Heart right ventricle (tissue), 16 donors: ENCODE data around the gene CIC. TPM values are rescaled to one million over a fixed set of nuclear protein-coding genes. Genes with fewer than 3 reads are reported as not detected.

ENCODE experiments used
- ATAC-seq, 8 donors: fragments of 200-7000 bp; cut with Tn5 transposase; one replicate each; pipeline ENCODE4 v1.9.1; 2020; ENCODE audit warnings: mild to moderate bottlenecking in 8 of 8, moderate library complexity in 8 of 8, moderate number of reproducible peaks in 1 of 8
- DNase-seq, 2 donors: peaks; one replicate each; pipeline ENCODE4 v3.0.0-alpha.2; 2020
- H3K27ac ChIP-seq, 10 donors: fragments of 200-600 bp; sonication (generic) in 2 of 10; one replicate each; pipeline versions ENCODE4 v1.5.0 to v1.8.0; 2020 to 2022; ENCODE audit warnings: mild to moderate bottlenecking in 3 of 10
- H3K27me3 ChIP-seq, 7 donors: fragments of 200-600 bp; one replicate each; pipeline ENCODE4 v1.8.0; 2021 to 2022; ENCODE audit warnings: mild to moderate bottlenecking in 2 of 7
- H3K36me3 ChIP-seq, 9 donors: fragments of 200-600 bp; sonication (generic) in 1 of 9; one replicate each; pipeline versions ENCODE4 v1.5.0 to v1.8.0; 2020 to 2022; ENCODE audit warnings: mild to moderate bottlenecking in 2 of 9
- H3K4me1 ChIP-seq, 9 donors: fragments of 200-600 bp; sonication (generic) in 1 of 9; one replicate each; pipeline versions ENCODE4 v1.5.0 to v1.8.0; 2020 to 2022; ENCODE audit warnings: mild to moderate bottlenecking in 4 of 9
- H3K4me3 ChIP-seq, 10 donors: fragments of 200-600 bp; sonication (generic) in 2 of 10; one replicate each; pipeline versions ENCODE4 v1.5.0 to v1.8.0; 2020 to 2022; ENCODE audit warnings: mild to moderate bottlenecking in 7 of 10, moderate library complexity in 2 of 10
- H3K9me3 ChIP-seq, 11 donors: fragments of 200-600 bp in 10 of 11; sonication (generic) in 2 of 11; one replicate each; pipeline versions ENCODE4 v1.5.0 to v1.8.0; 2013 to 2022; ENCODE audit warnings: mild to moderate bottlenecking in 2 of 11, control low read depth in 1 of 11, moderate library complexity in 1 of 11
- WGBS, 2 donors: extraction: QIAGEN DNeasy Blood & Tissue Kit; methylation state at CpG; one replicate each; pipeline ENCODE4 v1.1.7; 2013; ENCODE audit warnings: inconsistent platforms in 1 of 2; 5-methylcytosine and 5-hydroxymethylcytosine counted together
- intact Hi-C, 10 donors: fragments of 100-400 bp; cut with DNase I; formaldehyde crosslinking; loops; one replicate each; pipeline versions ENCODE4 v1.11.1 to v1.14.2; 2022
- polyA plus RNA-seq, 2 donors: library from polyadenylated mRNA; stranded (reverse); fragments of 200-250 nt; gene quantifications; one replicate each; pipeline ENCODE4 v1.2.3, GENCODE V29; 2013
- total RNA-seq, 10 donors: library from RNA; stranded (reverse); fragmentation: NEBNext Ultra II Directional in 3 of 10; extraction: Animal tissue kit (Norgen Biotek cat#: 25700) in 3 of 10; gene quantifications; one replicate each; pipeline versions ENCODE4 v1.2.1 to v1.2.4, GENCODE V29; 2021 to 2023
- TF ChIP-seq, protein P1 (sequence below), 9 donors: fragments of 200-600 bp; sonication (generic) in 2 of 9; IDR thresholded peaks; one replicate each; pipeline versions ENCODE4 v1.5.0 to v1.8.0; 2021 to 2022; ENCODE audit warnings: antibody characterized with exemption in 9 of 9, mild to moderate bottlenecking in 5 of 9, moderate library complexity in 1 of 9
- donor health status: Arrhythmogenic right ventricular cardiomyopathy.
- donor health status: ischemic (EF 13 %, LVEDD 7.1; RV severe dilation, severe dysfunction).
- donor health status: healthy with polysubstance abuse.
- donor health status: DM: no; HTN: yes; CAD: no.
- donor health status: DM: no; HTN: no; CAD: no.
- donor health status: ischemic (EF 25% LVEDD 6.9; RV normal size, moderate dysfunction).
- donor health status: ischemic (EF 25% LVEDD 5.7; RV mildly dilated, moderate dysfunction).
- donor health status: healthy.
- donor health status: DM: yes; HTN: yes; CAD: no.
- donor health status: Ischemic cardiomyopathy.
- donor health status: ischemic (EF 35%, LVEDD 5.7; RV mildly dilated, moderate dysfunction).
- donor health status: nonischemic (EF 11% LVEDD 7.7; RV severe dilation, severe dysfunction).
- donor health status: DM: yes; HTN: yes; CAD: no.
- donor health status: PGD.
- donor health status: ischemic (EF 29% LVEDD 5.4; RV normal size, mild dysfunction).
- donor health status: nonischemic (EF 23%, LVEDD 6.1; RV moderate dilation, normal function).

The CIC gene
- total and polyA plus RNA-seq, 12 donors, result 17.6 to 42.0 (median 32.0) TPM

DNA sequence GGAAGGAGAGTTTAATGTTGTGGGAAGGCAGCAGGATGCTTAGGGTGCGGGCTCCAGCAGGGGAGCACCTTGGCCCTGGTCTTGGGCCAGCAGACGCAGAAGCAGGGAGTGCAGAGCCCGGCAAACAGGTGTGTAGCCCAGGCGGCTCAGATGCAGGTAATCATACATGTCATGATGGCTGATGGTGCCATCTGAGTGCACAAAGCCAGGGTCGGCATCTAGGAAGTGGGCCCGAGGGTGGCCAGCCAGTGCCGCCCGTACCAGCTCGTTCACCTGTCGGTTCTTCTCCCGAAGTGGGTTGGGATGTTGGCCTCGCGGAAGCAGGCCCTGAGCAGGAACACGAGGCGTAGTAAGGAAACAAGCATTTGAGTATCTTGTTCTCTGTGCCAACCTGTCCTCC lies 28.0 kb downstream of the CIC start:
- intact Hi-C loops, result loop anchor here in 4 of 10 donors (5.0 to 10.0 kb wide), 2 partner anchors 50 to 162 kb away; partner anchors contain the start of gene POU2F2 (in 1 of the 4)
- TF ChIP-seq, protein P1, sequence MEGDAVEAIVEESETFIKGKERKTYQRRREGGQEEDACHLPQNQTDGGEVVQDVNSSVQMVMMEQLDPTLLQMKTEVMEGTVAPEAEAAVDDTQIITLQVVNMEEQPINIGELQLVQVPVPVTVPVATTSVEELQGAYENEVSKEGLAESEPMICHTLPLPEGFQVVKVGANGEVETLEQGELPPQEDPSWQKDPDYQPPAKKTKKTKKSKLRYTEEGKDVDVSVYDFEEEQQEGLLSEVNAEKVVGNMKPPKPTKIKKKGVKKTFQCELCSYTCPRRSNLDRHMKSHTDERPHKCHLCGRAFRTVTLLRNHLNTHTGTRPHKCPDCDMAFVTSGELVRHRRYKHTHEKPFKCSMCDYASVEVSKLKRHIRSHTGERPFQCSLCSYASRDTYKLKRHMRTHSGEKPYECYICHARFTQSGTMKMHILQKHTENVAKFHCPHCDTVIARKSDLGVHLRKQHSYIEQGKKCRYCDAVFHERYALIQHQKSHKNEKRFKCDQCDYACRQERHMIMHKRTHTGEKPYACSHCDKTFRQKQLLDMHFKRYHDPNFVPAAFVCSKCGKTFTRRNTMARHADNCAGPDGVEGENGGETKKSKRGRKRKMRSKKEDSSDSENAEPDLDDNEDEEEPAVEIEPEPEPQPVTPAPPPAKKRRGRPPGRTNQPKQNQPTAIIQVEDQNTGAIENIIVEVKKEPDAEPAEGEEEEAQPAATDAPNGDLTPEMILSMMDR (IDR thresholded peaks at IDR 0.05), result no peak
- 91 to 93% methylated on average over 15 of the region's 15 CpGs for WGBS, 2 donors
- no peak overlapping the region for H3K27ac ChIP-seq
- peaks cover 0 to 9% (median 6%) of the 10 kb centered on the region in 9 donors for H3K4me1 ChIP-seq
- H3K27me3 ChIP-seq, result no peaks in the 10 kb centered on the region
- H3K4me3 ChIP-seq, result no peak overlapping the region
- DNase-seq (no peak), ATAC-seq (no peak)
- H3K36me3 ChIP-seq, result peaks cover 0 to 51% (median 14%) of the 10 kb centered on the region in 9 donors
- H3K9me3 ChIP-seq, result no peaks in the 10 kb centered on the region

DNA sequence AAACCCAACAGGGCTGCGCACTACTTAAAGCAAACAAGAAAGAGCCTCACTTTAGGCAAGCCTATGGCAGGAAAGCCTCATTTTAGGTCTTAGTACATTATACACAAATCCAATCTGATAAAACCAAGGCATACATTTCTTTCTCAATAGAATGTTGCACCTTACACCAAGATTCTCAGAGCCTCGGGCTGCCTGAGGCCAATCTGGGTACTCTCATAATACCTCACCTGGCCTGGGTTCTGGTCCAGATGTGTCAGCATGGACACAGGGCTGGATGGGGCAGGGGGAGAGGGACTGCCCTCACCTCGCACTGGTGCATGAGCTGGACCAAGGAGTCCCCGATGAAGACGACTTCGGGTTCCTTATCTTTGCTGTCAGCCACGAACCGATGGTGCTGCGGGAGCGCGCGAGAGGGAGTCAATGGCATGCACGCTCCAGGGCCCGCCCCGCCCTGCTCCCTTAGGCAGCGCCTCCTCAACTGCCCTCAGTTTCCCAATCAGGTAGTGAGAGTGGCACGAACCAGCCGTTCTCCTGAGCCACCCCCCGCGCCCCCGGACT lies 32.7 kb downstream of the CIC start, which contains the start of gene PRR19:
PRR19 (plus strand) TSS at position 487 of the 558 bp plus-strand sequence. CDS start 7,453 bp downstream, outside the sequence.
- peaks cover 0 to 18% (median 8%) of the 10 kb centered on the region in 9 donors for H3K4me1 ChIP-seq
- WGBS, 2 donors, result 7 to 8% methylated on average over 21 of the region's 21 CpGs
- no peaks in the 10 kb centered on the region for H3K27me3 ChIP-seq
- H3K36me3 ChIP-seq, result peaks cover 0 to 5% (median 0%) of the 10 kb centered on the region in 9 donors
- peak in 5 of 8 donors; percentile 1 to 33 (median 5) for ATAC-seq
- TF ChIP-seq, protein P1 (IDR thresholded peaks at IDR 0.05), result no peak
- no peak for DNase-seq
- peak within 1 kb of the TSS in 6 of 10 donors; percentile 25 to 66 (median 44) for H3K27ac ChIP-seq
- no peaks in the 10 kb centered on the region for H3K9me3 ChIP-seq
- peak within 1 kb of the TSS; percentile 40 to 69 (median 60) for H3K4me3 ChIP-seq
- intact Hi-C loops, result no loop called here

DNA sequence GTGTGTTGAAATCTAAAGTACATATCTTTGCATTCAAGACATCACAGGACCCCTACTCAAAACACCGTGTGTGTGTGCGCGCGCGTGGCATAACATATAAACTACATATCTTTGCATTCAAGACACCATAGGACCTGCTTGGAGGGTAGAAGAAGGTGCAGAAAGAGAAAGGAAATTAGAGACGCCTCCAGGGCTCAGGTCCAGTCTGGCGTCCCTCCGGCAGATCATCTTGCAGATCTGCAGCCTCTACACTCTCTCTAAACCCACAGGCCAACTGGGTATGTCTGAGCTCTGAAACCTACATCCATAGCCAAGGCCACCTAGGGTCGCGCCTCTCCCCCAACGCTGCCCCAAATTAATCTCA lies 34.0 kb downstream of the CIC start:
- intact Hi-C loops, result no loop called here
- peaks cover 0 to 18% (median 8%) of the 10 kb centered on the region in 9 donors for H3K4me1 ChIP-seq
- ATAC-seq (no peak), DNase-seq (no peak)
- TF ChIP-seq, protein P1 (IDR thresholded peaks at IDR 0.05), result no peak
- WGBS, 2 donors, result 65 to 72% methylated on average over 11 of the region's 11 CpGs
- no peaks in the 10 kb centered on the region for H3K9me3 ChIP-seq
- H3K36me3 ChIP-seq, result no peaks in the 10 kb centered on the region
- peak overlapping the region in 5 of 10 donors; percentile 40 to 66 (median 63) for H3K4me3 ChIP-seq
- H3K27ac ChIP-seq, result no peak overlapping the region
- H3K27me3 ChIP-seq, result no peaks in the 10 kb centered on the region

DNA sequence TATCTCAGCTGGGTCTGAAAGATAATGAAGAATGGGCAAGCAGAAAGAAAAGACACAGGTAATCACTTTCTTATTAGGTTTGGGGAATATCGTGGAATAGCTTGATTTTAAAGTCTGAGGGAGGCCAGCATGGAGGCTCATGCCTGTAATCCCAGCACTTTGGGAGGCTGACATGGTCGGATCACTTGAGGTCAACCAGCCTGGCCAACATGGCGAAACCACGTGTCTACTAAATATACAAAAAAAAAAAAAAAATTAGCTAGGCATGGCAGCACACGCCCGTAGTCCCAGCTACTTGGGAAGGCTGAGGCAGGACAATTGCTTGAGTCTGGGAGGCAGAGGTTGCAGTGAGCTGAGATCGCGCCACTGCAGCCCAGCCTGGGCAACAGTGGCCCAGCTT lies 34.8 kb downstream of the CIC start:
- DNase-seq (no peak), ATAC-seq (no peak)
- 90 to 94% methylated on average over 8 of the region's 8 CpGs for WGBS, 2 donors

More for the DNA sequence above, 34.8 kb downstream of the CIC start:
- TF ChIP-seq, protein P1 (IDR thresholded peaks at IDR 0.05), result no peak
- no peak overlapping the region for H3K27ac ChIP-seq
- H3K36me3 ChIP-seq, result no peaks in the 10 kb centered on the region
- intact Hi-C loops, result no loop called here
- H3K4me1 ChIP-seq, result peaks cover 0 to 18% (median 8%) of the 10 kb centered on the region in 9 donors
- H3K4me3 ChIP-seq, result no peak overlapping the region
- no peaks in the 10 kb centered on the region for H3K27me3 ChIP-seq
- no peaks in the 10 kb centered on the region for H3K9me3 ChIP-seq
